Ishikawa (cell line): ENCODE measurements around the gene NT5C2.

ENCODE experiments used
- CREB1 ChIP-seq: IDR thresholded peaks from 2 replicates; pipeline ENCODE4 v1.6.1; 2012; ENCODE audit warnings: low read depth
- REST ChIP-seq: IDR thresholded peaks from 2 replicates; pipeline ENCODE4 v1.6.1; 2012; ENCODE audit warnings: low read depth, mild to moderate bottlenecking

GRCh38 chr10:103096130-103096529 lies 96.9 kb downstream of the NT5C2 start:
- TF ChIP-seq REST (no peak), CREB1 (no peak)
